ENCODE results near the gene GVQW3.

Gene GVQW3

DNA sequence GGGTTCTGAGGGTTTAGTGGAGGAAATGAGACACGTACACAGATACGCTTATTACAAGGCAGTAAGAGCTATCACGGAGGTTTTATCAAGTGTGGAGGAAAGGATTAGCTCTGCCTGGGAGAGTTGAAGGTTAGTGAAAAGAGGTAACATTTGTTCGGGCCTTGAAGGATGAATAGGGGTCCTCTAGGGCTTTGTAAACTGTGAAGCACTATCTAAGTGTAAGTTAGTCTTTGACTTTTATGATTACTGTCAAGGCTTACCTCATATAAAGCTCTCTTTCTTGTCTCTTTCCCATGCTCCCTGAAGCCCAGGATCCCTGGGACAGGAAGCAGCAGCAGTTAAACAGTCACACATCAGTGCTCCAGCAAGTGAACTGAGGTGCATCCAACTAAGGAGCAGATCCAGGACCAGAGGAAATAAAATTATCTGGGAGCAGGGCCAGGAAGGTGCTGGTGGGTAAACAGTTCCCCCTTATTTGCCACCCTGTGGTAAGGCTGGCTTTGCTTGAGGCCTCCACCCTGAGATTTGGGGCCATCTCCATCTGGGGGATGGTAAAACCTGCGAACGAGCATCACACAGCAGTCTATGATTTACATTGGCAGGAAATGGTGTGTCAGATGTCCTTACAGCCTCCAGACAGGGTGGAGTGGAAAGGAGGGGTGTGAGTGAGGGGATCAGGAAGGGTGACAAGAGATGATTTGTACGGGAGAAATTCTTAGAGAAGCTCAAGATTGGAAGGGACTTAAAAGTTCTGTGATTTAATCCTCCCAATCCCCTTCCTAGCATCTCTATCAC, 27.2 kb downstream of the GVQW3 start:
- in situ Hi-C loops (cut with MboI; ENCODE audit: low sequenced_read_pairs, unreplicated experiment) = no loop called here
- TF ChIP-seq CTCF (IDR thresholded peaks at IDR 0.05; ENCODE audit: borderline replicate concordance, control extremely low read depth, extremely low read depth, insufficient read depth, missing control alignments) = no peak

DNA sequence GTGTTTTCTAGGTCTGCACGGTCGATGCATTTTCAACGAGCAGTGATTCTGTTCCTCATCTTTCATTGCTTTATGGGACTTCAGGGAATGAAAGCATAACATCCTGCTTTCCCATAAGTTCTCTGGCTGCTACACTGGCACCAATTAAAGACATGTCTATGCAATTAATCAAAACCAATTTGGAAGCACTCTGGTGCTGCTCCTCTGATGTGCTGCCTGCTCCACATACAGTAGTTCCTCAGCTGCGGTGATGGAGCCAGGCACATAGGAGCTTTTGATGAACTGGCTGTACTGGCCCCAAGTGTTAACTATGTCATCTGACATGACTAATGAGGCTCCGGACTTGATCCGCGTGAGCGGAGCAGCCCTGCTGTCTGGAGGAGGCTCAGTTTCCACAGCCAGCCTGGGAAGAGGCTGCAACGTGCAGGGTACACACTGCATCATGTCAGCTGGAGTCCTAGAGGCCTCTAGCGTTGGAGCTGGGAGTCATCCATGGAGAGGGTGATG, 29.8 kb downstream of the GVQW3 start:
- no peak for DNase-seq (ENCODE audit: low spot score)
- in situ Hi-C loops (cut with MboI; ENCODE audit: low sequenced_read_pairs, unreplicated experiment) = no loop called here
- TF ChIP-seq CTCF (IDR thresholded peaks at IDR 0.05; ENCODE audit: borderline replicate concordance, control extremely low read depth, extremely low read depth, insufficient read depth, missing control alignments) = no peak

More for the DNA sequence above, 27.2 kb downstream of the GVQW3 start:
- no peak for DNase-seq (ENCODE audit: low spot score)

DNA sequence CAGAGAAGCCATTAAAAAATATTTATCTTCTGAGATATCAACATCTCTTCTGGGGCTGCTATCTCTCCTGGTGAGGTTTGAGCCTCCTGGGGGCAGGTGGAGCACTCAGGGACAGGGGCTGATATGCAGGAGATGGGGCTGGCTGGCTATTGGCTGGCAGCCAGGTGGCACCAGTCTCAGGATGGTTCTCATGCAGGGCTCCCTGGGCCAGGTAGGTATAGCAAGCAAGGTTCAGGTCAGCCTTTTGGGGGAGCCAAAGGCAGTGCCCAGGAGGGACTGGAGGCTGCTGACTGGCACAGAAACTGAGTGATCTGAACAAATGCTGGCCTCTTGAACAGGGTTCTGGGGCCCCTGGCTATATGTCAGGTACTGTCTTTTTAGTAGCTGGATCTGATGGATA, 34.0 kb downstream of the GVQW3 start:
- DNase-seq (ENCODE audit: low spot score) = no peak
- in situ Hi-C loops (cut with MboI; ENCODE audit: low sequenced_read_pairs, unreplicated experiment) = no loop called here
- no peak for TF ChIP-seq CTCF (IDR thresholded peaks at IDR 0.05; ENCODE audit: borderline replicate concordance, control extremely low read depth, extremely low read depth, insufficient read depth, missing control alignments)

DNA sequence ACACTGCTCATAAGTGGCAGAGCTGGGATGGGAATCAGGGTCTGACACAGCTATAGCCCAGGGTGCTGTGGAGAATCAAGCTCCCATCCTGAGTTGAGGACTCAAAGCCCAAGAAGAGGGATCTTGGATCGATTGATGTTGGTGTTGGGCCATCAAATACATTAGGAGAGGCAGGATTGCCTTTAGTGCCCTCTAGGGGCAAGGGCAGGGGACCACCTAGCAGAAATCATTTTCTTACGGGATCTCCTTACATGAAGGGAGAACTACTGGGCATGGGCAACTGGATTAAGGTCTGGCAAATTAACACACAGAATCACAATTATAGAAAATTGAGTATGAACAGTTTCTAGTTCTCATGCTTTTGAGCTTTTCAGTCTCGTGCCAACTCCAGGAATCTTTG, 38.8 kb downstream of the GVQW3 start:
- in situ Hi-C loops (cut with MboI; ENCODE audit: low sequenced_read_pairs, unreplicated experiment) = no loop called here
- DNase-seq (ENCODE audit: low spot score) = peak; percentile 26
- peak; percentile 48 for TF ChIP-seq CTCF (IDR thresholded peaks at IDR 0.05; ENCODE audit: borderline replicate concordance, control extremely low read depth, extremely low read depth, insufficient read depth, missing control alignments)

DNA sequence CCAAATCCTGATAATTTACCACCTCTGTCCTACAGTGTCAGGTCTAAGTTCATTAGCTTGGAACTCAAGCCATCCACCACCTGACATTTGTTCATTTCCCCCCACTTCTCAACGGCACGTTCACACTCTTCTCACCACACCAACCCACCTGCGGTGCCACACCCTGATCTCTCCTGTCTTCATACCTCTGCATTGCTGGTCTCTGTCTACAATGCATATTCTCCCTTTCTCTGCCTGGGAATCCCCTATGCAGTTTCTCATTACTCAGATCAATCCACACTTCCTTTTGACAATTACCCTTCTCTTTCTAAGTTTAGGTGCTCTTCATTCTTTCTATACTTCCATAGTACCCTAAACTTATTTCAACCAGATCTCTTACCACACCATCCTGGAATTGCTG, 43.3 kb downstream of the GVQW3 start:
- DNase-seq (ENCODE audit: low spot score) = peak; percentile 61
- no peak for TF ChIP-seq CTCF (IDR thresholded peaks at IDR 0.05; ENCODE audit: borderline replicate concordance, control extremely low read depth, extremely low read depth, insufficient read depth, missing control alignments)
- in situ Hi-C loops (cut with MboI; ENCODE audit: low sequenced_read_pairs, unreplicated experiment) = no loop called here

DNA sequence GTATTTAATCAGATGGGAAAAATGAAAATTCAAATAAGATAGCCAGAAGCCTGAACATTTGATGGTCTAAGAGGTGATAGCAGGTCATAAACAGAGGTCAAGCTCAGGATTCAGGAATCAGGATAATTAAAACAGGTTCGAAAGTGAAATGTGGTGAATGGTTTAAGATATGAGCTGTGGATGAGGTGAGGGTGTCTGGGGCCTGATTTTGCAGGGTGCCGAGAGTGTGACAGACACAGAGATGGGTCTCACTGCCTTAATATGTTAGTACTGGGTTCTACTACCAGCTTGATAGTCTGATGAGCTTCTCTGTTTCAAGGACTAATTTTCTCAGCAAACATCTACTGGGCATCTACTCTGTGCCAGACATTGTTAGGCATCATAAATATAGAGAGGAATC, 43.8 kb downstream of the GVQW3 start:
- DNase-seq (ENCODE audit: low spot score) = no peak
- in situ Hi-C loops (cut with MboI; ENCODE audit: low sequenced_read_pairs, unreplicated experiment) = no loop called here
- no peak for TF ChIP-seq CTCF (IDR thresholded peaks at IDR 0.05; ENCODE audit: borderline replicate concordance, control extremely low read depth, extremely low read depth, insufficient read depth, missing control alignments)

Data from GM13976 (cell line).